GM23338 (cell line): ENCODE results near the gene XG.

Experiments
- CREB1 ChIP-seq: fragments of 250-450 bp; sonication (Bioruptor Pico); IDR thresholded peaks from 2 replicates; pipeline ENCODE4 v1.5.0; 2020; ENCODE audit warnings: low read depth, mild to moderate bottlenecking, moderate library complexity
- EZH2 ChIP-seq: fragments of 200-600 bp; sonication (generic); IDR thresholded peaks from one replicate; pipeline ENCODE4 v1.8.0; 2017; ENCODE audit warnings: antibody characterized with exemption, mild to moderate bottlenecking, low read depth; ENCODE audit not compliant: unreplicated experiment
- EZH2phosphoT487 ChIP-seq: fragments of 200-600 bp; sonication (generic); IDR thresholded peaks from one replicate; pipeline ENCODE4 v1.8.1; 2018; ENCODE audit warnings: antibody characterized with exemption; ENCODE audit not compliant: unreplicated experiment
- POLR2AphosphoS5 ChIP-seq: IDR thresholded peaks from 2 replicates; pipeline ENCODE4 v1.6.1; 2016; ENCODE audit warnings: antibody characterized with exemption, low read depth
- TF ChIP-seq, protein P1 (sequence below), 2 experiments: fragments of 200-600 bp in 1 of 2; sonication (generic) in 1 of 2; conservative IDR thresholded peaks; 2 replicates each; pipeline versions ENCODE4 v1.5.1 to v1.6.1; 2016 to 2017; ENCODE audit warnings: antibody characterized with exemption in 2 of 2, low read depth in 2 of 2, mild to moderate bottlenecking in 2 of 2, moderate library complexity in 1 of 2

DNA sequence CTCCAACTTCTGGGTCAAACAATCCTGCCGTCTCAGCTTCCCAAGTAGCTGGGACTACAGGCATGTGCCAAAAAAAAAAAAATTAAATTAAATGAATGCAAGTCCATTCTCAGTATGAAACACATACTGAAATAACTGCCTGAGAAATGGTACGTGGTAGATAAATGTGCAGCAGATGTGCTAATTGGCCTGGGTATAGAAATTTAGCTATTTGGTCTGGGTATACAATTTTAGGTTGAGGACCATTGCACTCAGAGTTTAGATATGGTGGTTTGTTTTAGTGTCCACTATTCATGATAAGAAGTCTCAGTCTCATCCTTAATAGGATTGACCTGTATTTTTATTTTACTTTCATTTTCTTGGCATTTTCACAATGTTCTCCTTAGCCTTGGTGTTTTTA is 86.1 kb downstream of the XG start:
- TF ChIP-seq, protein P1, sequence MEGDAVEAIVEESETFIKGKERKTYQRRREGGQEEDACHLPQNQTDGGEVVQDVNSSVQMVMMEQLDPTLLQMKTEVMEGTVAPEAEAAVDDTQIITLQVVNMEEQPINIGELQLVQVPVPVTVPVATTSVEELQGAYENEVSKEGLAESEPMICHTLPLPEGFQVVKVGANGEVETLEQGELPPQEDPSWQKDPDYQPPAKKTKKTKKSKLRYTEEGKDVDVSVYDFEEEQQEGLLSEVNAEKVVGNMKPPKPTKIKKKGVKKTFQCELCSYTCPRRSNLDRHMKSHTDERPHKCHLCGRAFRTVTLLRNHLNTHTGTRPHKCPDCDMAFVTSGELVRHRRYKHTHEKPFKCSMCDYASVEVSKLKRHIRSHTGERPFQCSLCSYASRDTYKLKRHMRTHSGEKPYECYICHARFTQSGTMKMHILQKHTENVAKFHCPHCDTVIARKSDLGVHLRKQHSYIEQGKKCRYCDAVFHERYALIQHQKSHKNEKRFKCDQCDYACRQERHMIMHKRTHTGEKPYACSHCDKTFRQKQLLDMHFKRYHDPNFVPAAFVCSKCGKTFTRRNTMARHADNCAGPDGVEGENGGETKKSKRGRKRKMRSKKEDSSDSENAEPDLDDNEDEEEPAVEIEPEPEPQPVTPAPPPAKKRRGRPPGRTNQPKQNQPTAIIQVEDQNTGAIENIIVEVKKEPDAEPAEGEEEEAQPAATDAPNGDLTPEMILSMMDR (conservative IDR thresholded peaks at IDR 0.05; ENCODE audit: low read depth in 2 of 2) = no peak
- TF ChIP-seq POLR2AphosphoS5 = no peak
- no peak for TF ChIP-seq EZH2phosphoT487
- no peak for TF ChIP-seq EZH2
- TF ChIP-seq CREB1 (CRISPR knock-in tag) = no peak
